Hepatocyte (in vitro differentiated cells): ENCODE results near the gene CLEC16A.

ENCODE experiments used
- EZH2 ChIP-seq: fragments of 200-600 bp; sonication (generic); IDR thresholded peaks from 2 replicates; pipeline ENCODE4 v1.6.1; 2016; ENCODE audit warnings: antibody characterized with exemption, mild to moderate bottlenecking, borderline replicate concordance
- TF ChIP-seq, protein P1 (sequence below): fragments of 200-600 bp; sonication (generic); IDR thresholded peaks from 2 replicates; pipeline ENCODE4 v1.5.1; 2016; ENCODE audit warnings: antibody characterized with exemption, mild to moderate bottlenecking; ENCODE audit not compliant: poor library complexity

DNA sequence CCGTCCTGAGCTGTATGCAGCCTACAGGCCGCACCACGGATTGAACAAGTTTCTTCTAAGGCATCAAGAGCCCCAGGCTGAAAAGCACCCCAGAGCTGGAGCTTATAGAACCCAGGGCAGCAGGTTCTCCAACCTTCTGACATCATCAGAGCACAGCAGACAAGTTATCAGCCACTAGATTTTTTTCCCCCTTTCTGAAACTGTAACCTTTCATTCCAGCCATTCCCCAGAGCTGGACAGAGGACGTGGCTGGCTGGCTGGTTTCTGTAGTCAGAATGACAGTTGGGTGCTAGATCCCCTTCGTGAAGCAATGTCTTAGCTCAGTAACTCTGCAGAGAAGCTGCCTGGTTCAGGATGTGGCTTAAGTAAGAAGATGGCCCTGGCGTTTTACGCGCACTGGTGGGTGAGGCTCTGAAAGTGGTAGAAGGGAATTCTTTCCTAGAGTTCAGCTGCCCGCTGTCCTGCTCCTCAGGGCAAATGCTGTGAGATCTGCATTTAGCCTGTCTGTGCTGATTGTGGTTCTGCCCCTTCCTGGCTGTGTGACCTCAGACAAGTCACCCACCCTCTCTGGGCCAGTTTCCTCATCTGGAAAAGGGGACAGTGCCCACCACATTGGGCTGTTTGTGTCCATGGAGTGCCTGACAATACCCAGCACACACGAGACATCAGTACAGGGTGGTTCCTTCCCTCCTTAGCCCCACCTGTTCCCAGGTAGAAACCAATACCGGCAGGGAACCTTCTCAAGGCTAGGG lies 11.2 kb upstream of the CLEC16A start:
- TF ChIP-seq, protein P1, sequence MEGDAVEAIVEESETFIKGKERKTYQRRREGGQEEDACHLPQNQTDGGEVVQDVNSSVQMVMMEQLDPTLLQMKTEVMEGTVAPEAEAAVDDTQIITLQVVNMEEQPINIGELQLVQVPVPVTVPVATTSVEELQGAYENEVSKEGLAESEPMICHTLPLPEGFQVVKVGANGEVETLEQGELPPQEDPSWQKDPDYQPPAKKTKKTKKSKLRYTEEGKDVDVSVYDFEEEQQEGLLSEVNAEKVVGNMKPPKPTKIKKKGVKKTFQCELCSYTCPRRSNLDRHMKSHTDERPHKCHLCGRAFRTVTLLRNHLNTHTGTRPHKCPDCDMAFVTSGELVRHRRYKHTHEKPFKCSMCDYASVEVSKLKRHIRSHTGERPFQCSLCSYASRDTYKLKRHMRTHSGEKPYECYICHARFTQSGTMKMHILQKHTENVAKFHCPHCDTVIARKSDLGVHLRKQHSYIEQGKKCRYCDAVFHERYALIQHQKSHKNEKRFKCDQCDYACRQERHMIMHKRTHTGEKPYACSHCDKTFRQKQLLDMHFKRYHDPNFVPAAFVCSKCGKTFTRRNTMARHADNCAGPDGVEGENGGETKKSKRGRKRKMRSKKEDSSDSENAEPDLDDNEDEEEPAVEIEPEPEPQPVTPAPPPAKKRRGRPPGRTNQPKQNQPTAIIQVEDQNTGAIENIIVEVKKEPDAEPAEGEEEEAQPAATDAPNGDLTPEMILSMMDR = no peak
- TF ChIP-seq EZH2 = no peak
